ENCODE results near the gene WDR77.

The WDR77 gene

DNA sequence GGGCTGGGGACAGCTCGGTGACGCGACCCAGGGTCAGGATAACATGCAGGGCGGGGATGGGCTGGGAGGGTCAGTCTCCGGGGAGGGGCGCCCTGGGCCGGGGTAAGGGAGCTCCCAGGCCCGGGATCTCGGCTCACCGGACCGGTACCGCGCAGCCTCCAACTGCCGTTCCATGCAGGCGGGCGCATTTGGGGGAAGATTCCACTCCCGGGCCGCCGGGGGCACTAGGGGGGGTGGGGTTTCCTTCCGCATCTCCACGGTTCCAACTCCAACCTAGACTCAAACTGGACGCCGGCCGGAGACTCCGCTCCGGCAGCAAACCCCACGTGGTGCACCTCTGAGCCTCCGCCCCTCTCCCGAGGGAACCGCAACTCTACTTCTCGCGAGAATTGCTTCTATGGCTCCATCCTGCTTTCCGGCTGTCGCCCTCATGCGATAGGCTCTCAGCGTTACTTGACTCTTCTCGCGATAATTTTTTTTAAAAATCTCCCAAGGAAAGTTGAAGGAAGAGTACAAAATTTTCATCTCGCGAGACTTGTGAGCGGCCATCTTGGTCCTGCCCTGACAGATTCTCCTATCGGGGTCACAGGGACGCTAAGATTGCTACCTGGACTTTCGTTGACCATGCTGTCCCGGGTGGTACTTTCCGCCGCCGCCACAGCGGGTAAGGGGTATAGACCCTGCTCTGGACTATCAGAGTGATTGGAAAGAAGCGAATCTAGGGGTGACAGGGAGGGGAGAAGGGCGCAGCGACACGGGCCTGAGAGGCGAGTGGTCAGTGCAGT is at the start of gene WDR77, which contains the start of gene ATP5PB:
Gene WDR77, minus strand, starts transcription at position 339 of the 785 bp plus-strand sequence. Its CDS starts 87 bp downstream, at position 252.
Gene ATP5PB, plus strand, starts transcription at position 547 of the 785 bp plus-strand sequence. Its CDS starts 78 bp downstream, at position 625.
- peak; percentile 99 for DNase-seq

GRCh38 chr1:111497592-111497991 is 48.5 kb upstream of the WDR77 start:
- no peak for DNase-seq

GRCh38 chr1:111496398-111496797 is 47.3 kb upstream of the WDR77 start:
- DNase-seq, result no peak

- DNase-seq, result no peak
Measured at GRCh38 chr1:111491070-111491469, 42.0 kb upstream of the WDR77 start.

DNA sequence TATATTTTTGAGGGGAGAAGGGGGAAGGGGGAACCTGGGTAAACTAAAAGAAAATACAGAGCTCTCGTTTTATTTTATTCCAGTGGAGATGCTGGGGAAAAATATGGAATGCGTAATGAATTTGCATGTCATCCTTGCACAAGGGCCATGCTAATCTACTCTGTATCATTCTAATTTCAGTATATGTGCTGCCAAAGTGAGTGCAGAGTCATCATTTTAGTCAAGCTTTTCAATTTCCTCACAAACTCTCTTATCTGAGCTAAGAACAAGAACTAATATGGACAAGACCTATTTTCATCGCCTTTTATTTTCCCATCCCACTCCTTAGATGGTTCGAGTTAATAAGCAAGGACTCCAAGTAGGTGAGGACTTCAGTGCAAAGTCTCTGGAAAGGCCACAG is 41.2 kb upstream of the WDR77 start:
- no peak for DNase-seq

DNA sequence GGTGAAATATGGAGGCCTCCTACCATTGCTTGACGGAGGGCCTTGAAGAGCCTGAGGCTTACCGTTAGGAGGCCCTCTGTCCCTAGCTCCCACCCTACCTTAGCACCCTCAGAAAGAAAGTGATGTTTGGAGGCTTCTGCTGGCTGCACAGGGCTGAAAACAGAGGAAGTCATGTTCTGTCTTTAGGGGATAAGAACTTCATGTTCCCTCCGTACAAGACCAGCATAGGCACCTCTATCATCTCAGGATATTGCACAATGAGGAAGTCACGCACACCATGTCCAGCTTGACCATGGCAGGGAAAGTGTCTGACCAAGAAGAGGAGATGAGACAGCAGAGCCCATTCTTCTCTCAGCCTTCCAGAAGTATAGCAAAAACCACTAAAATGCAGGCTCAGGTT is 40.5 kb upstream of the WDR77 start:
- no peak for DNase-seq

DNA sequence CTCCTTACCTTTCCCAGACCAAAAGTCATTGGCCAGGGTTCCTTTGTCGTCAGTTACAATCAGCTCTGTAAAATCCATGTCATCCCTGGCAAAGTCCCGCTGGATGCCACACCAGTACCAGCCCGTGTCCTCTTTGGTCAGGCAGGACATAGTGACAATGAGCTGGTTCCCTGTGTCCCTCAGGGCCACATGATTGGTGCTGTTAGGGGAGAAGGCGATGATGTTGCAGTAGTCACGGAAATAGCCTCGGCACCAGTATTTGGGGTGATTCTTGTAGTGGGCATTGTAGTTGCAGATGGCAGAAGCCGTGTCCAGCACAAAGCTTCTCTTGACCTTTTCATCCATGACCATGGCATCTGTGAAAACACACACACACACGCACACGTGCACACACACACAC is 39.6 kb upstream of the WDR77 start:
- no peak for DNase-seq

GRCh38 chr1:111487133-111487532 is 38.1 kb upstream of the WDR77 start:
- no peak for DNase-seq

DNA sequence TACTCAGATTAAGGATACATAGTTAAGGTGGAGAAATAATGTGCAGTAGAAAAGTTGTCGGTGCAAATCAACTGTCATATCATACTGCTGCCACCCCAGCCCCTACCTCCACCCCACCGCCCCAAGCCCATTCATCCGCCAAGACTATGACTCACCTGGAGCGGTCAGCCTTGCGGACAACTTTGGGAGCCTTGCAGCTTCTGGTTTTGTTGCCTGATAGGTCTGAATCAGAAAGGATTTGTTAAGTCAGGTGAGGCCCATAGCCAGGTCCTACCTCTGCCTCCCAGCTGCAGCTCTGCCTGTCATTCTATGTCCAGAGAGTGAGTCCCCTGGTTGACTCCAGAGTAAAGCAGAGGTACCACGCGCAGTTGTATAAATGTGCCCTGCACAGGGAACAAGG is 37.4 kb upstream of the WDR77 start:
- DNase-seq, result no peak

DNA sequence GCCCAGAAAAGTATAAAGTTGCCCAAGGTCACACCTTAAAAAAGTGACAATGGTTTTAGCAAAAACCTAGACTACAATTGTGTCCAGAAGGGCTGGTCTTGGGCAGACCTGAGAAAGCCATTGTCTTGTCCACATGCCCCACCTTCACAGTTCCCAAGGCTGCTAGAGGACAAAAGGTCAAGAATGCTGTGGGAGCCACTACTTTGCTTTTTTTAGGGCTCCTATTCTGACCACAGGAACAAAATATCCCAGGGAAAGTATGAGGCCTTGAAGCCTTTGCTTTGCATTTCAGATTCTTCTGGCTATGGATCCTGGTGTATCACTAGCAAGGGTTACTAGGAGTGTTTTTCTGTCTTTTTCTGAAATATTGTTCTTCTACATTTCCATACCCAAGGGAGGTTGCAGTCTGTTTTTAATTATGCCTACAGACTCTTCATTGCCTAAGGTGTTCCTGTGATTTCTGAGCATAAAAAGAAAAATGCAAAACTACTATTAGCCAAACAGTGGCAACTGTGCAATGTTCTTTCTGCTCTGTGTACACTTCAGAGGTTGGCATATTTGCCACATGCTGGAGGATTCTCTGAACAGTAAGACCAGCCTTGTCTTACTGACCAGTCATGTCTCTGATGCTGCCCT is 35.5 kb upstream of the WDR77 start:
- DNase-seq, result no peak

- no peak for DNase-seq
Measured at GRCh38 chr1:111483876-111484275, 34.8 kb upstream of the WDR77 start.

- DNase-seq, result peak; percentile 39
Measured at GRCh38 chr1:111483166-111483565, 34.1 kb upstream of the WDR77 start.

- peak; percentile 74 for DNase-seq
Measured at GRCh38 chr1:111481387-111482221, 32.5 kb upstream of the WDR77 start.

DNA sequence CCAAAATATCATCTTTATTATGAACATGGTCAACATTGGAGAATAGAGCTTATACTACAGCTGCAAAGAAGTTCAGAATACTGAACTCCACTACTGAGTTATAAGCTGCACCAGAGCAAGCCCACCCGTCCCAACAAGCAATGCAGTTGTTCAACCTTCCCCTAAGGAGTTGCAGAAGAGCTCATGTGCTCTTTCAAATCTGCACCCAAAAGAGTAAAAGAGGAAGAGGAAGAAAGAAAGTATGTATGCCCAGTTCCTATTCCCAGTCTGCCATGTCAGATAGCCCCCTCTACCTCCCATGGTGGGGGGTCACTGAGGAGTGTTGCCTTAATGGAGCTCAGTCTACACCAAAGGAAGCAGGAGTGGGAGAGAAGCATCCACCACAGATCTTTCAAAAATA is 31.6 kb upstream of the WDR77 start:
- no peak for DNase-seq

- no peak for DNase-seq
Measured at GRCh38 chr1:111476761-111477309, 27.8 kb upstream of the WDR77 start.

GRCh38 chr1:111476214-111476613 is 27.2 kb upstream of the WDR77 start:
- DNase-seq, result no peak

DNA sequence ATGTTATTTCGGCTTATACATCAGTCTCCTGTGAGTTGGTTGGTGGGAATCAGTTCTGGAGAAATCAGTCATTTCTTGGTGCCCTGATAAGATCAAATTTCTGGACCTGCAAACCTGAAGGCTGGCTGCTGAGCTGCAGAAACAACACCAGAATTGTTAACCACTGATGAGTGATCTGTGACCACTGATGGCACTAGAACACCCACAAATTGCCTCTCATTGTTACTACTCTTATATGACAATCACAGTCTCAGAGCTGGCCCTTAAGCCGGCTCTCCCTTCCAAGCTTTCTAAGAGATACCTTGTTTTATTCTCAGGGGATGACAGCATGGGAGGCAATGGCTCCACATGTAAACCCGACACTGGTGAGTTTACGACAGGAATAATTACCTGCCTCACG is 26.6 kb upstream of the WDR77 start:
- DNase-seq, result no peak

GRCh38 chr1:111474521-111474920 is 25.5 kb upstream of the WDR77 start:
- DNase-seq, result no peak

- DNase-seq, result no peak
Measured at GRCh38 chr1:111474106-111474505, 25.1 kb upstream of the WDR77 start.

- DNase-seq, result no peak
Measured at GRCh38 chr1:111471538-111471937, 22.5 kb upstream of the WDR77 start.

DNA sequence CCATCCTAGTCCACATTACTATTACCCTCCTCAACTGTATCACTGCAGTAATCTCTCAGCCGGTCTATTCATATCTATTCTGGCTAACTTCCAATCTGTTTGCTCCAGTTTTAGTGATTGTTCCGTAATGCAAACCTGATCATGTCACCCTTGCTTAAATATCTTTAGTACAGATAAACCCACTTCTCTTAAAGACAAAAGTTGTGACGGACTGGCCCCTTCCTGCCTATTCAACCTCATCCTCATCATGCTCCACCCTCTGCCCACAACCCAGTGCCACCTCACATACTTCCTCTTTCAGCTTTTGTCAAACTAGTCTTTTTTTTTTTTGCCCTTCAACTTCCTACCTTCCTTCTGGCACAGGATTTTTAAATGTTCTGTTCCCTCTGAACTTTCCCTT is 22.0 kb upstream of the WDR77 start:
- no peak for DNase-seq

GRCh38 chr1:111470596-111470995 is 21.5 kb upstream of the WDR77 start:
- no peak for DNase-seq

DNA sequence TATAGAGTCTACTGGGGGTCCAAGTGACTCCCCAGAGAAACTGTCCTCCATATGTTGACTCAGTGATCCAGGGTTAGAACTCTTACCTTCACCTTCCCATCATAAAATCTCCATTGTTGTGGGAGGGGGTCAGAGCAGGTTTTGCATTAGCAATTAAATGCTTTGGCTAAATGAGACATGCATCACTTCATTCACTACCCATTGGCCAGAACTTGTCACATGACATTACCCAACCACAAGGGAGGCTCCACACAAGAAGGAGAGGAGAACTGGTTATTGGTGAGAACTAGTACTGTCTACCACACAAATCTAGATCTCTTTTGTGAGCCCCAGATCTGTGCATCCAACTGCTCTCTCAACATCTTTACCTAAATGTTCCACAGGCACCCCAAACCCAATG is 20.5 kb upstream of the WDR77 start:
- no peak for DNase-seq
